GM19023 (cell line): ENCODE measurements around the gene MRPL38.

Experiments used
- ATAC-seq: cut with Tn5 transposase; IDR thresholded peaks from one replicate; pipeline ENCODE4 v1.9.1; 2021; ENCODE audit warnings: mild to moderate bottlenecking, moderate library complexity; ENCODE audit not compliant: unreplicated experiment

The MRPL38 gene

DNA sequence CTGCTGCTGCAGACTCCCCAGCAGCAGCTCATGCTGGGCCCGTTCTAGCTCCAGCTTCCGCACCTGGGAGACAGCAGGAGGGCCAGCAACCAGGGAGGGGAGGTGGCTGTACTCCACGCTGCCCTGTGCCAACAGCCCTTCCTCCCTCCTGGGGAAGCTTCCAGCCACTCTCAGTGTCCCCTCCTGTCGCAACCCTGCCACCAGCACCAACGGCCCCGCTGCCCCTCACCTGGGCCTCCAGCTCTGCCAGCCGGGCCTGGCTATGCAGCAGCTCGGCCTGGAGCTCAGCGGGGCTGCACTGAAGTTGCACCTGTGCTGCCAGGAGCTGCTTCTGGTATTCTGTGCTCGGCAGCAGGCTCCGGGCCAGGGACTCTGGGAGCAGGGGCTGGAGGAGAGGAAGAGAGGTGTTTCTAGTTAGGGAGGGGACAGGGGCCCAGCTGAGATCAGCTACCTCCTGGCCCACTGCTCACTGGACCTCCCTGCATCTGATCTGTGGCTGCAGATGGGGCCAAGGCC lies 15.4 kb upstream of the MRPL38 start:
- no peak for ATAC-seq

DNA sequence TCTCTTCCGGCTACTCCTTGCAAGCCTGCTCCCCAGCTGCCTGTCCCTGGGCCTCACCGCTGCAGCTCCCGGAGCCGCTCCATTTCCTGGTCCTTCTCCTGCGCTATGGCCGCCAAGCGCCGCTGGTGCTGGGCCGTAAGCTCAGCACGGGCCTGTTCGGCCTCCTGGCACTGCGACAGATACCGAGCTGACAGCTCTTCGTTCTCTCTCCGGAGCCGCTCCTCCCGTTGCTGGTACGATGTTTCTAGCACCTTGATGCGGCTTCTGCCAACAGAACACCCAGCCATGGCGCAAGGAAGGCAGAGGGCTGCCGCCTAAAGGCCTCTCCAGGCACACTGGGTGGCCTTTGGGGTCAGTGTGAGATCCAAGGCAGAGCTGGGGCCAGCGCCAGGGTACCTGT lies 14.9 kb upstream of the MRPL38 start:
- ATAC-seq, result no peak

DNA sequence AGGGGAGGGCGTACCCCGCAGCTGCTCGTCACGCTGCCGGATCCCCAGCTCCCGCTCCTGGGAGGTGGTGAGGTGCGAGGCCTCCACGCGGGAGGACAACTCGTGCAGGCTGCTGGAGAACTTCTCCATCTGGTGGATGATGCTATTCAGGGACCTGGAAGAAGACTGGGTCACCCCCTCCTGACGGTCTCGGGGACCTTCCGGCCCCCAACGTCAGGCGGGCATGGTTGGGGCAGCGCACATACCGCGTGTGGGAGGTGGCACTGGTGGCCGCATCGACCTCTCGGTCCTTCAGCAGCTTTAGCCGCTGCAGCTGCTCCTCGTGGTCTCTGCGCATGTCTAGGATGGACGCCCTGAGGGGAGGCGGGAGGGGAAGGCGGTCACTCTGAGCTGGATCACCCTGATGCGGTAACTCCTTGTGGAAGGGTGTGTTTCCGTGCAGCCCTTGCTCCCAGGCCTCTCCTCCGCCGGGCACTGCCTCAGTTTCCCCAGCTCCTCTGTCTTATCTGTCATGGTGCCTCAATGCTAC lies 13.3 kb upstream of the MRPL38 start:
- no peak for ATAC-seq

DNA sequence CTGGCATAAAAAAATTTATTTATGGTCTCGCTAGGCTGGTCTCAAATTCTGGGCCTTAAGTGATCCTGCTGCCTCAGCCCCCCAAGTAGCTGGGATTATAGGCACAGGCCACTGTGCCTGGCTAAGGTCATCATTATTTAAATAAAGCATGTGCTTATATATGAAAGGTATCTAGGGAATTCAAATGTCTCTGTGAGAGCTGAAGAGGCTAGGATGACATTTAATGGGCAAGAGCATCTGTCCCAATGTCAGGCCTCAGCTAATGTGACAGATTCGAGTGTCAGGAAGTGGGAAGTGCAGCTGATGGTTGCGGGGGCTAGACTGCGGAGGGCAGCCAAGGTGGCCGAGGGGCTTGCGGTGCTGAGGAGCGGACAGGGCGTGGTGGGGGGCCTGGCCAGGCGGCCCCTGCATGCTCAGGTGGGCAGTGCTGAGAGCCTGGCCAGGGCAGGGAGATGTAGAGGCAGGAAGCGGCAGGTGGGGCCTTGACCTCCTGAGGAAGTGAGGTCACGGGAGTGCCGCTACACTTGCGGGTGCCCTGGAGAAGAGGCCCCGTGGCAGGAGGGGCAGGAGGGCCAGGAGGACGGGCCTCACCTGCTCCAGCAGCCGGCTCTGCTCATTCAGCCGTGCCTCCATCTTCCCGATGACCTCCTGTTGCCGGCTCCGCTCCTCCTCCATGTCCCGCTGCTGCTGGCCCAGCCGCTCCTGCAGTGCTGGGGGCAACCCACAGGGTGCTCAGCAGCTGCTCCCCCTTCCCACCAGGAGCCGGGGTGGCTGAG lies 12.6 kb upstream of the MRPL38 start:
- no peak for ATAC-seq

DNA sequence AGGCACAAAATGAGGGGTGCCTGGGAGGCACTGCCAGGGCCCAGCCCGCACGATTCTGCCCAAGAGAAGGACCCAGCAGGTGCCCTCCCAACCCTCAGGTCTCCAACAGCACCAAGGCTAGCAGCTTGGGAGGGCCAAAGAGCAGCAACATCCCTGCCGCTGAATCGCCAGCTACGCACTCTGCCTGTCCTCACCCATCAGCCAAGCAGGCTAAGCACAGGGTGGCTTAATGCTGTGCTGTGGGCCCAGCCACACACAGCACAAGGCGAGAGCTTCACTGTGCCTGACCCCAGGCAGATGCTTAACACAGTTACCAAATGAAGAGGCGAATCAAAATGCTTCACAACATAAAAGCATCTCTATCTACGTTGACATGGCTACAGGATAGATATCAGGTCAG lies 10.6 kb upstream of the MRPL38 start:
- ATAC-seq, result no peak

DNA sequence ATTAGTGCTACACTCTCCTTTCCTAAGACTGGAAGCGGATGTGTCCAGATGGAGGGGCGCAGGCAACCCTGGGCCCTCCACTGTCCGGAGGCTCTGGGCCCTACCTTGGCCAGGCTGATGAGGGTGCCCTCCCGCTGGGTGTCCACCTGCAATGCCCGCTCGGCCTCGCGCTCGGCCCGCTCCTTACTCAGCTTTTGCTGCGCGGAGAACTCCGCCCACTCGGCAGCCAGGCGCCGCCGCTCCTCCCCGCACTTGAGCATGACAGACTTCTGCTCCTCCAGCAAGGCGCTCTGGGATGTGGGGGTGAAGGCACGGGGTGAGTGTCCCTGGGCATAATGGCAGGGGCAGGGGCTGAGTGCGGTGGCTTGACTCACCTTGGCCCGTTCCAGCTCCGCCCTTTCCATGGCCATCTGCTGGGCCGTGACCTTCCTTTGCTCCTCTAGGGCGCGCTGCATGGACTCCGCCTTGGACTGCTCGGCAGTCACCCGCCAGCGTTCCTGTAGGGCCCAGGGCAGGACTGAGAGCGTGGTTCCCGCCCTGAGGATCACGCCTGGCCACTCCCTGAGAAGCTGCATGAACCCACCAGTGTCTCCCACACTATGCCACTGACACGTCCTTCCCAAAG lies 10.1 kb upstream of the MRPL38 start:
- no peak for ATAC-seq

DNA sequence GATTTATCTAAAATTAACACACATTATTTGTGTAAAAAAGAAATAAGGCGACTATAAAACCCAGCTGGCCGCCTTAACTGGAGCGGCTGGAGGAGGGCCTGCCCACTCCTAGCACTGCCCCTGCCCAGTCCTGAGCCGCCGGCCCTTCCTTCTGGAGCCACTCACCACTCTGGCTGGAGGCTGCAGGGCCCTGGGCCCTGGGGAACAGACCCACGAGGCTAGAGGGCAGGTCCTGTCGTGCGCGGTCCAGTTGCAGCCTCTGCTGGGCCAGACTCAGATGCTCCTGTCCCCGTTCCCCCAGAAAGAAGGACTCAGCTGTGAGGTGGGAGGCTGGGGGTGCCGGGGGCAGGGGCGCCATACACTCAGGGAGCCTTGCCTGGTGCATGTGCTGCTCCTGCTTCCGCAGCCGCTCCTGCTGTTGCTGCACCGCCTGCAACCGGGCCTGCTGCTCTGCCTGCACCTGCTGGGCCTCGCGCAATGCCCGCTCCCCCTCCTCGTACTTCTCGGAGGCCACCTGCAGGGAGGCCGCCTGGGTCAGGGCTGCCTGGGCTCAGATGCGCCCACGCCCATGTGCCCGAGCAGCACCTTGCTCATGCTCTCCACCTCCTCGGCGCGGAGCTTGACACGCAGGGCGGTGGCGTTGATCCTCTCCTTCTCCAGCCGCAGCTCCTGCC lies 9.0 kb upstream of the MRPL38 start:
- ATAC-seq, result no peak

DNA sequence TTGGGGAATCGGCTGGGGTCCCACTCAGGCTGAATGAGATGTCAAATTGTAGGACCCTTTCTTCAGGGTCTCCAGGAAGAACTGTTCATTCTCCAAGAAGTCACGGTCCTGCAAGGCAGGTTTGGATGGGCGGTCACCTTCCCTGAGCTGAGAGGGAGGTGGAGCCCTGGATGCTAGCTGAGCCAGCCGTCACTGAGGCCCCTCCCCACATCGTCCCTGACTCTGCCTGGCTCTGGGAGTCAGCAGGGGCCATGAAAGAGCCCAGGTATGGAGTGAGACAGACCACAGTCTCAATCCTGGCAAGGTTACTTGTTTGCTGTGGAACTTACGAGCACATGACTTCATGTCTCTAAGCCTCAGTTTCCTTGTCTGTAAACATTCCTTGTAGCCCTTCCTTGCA lies 6.0 kb upstream of the MRPL38 start:
- no peak for ATAC-seq

DNA sequence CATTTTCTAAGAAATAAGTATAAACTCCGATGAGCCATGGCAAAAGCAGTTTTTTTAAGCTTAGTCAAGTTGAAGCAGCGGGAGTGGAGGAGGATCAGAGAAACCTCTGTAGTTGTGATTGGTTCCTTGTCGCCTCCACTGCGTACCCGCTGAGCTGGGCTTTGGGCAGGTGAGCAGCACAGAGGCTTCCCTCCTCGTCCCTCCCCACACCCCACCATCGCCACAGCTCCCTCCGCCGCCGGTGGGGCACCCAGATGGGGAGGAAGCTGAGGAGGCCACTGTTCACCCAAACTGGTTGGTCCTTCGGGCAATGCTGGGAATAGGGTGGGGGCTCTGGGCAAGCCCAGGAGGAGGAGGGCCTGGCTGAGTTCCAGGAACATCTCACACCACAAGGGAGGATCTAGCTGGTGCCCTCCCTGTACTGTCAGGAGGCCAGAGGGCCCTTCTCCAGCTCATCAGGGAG lies 5.2 kb upstream of the MRPL38 start:
- no peak for ATAC-seq

DNA sequence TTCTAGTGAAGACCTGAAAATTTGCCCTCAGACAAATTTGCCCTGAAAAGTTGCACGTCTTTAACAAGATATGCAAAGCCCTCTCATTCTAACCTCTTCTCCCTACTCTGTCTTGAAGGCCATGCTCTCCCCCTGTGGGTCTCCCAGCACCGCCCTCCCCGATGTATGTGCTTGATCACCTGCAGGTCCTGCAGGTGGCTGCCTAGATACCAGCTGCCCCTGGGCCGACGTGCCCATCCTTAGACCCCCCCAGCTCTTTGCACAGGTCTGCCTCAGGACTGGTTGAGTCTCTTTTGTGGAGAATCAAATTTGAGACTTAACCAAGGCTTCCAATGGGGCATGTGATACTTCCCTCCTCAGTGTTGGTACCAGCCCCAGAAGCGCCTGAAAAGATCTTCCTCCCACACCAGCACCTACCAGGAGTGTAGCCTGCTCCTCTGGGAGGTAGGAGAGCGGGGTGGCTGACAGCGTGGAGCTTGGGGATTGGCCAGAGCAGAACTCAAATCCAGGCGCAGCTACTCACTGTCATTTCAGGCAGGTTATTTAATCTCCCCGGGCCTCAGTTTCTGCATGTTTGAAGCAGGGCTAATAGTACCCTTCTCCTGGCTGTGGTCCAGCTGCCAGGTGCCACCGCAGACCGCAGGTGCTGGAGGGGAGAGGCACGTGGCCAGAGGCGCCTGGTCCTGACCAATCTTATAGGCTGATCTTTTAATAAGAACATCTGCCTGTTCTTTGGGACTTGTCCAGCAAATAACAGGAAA lies 4.5 kb upstream of the MRPL38 start:
- no peak for ATAC-seq

DNA sequence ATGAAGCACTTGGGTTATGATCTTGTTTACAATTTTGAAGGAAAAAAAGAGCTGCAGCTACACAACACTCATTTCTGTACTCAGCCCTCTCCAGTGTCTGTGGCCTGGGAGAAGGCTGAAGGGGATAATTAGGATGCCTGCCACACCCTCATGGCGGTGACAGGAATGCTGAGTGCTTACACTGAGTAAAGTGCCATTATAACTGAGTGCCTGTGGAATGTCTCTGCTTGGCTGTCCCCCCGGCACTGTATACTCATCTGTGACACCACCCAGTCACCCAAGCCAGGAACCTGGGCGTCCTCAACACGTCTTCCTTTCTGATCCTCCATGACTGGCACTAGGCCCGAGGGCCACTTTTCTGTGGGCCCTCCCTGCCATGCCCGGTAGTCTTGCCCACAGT lies 3.5 kb upstream of the MRPL38 start:
- ATAC-seq, result no peak

DNA sequence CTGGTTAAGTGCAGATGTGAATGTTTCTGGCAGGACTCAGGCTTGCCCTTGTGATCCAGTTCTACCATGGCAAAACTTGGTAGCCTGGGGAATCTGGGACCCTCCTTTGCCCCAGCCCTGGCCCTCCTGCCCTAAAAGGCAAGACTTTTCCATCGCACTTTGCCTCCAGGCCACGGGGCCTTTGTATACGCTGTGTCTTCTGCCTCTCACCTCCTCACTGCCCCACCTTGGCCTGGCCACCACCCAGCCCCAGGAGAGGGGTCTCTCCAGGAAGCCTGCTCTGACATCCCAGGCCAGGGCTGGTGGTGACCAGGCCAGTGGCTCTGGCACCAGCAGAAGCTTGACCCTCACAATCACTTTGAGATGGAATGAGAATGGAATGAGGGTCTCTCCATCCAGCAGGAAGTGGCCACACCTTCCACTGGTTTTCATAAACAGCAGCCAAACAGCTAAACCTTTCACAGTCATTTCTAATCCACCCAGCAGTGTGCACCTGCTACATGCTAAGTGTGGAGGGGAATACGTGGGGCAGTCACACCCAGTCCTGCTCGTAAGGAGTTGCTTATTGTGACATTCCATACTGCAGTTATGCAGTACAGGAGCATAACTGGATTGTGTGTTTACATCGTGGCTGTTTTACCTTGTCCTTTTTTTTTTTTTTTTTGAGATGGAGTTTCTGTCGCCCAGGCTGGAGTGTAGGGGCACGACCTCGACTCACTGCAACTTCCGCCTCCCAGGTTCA lies 1.6 kb upstream of the MRPL38 start:
- no peak for ATAC-seq

DNA sequence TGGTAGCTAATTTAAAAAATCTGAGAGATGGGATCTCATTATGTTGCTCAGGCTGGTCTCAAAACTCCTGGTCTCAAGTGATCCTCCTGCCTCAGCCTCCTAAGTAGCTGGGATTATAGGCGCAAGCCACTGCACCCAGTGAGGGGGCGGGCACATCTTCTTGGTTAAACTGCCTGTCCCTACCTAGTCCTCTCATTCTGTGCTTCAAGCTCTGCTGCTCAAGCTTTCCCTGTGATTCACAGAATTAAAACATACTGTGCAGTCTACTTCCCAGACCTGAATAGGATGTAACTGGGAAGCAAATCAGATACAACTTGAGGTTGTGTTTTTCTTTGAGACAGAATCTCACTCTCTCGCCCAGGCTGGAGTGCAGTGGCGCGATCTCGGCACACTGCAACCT lies 2.3 kb downstream of the MRPL38 start:
- ATAC-seq, result no peak

DNA sequence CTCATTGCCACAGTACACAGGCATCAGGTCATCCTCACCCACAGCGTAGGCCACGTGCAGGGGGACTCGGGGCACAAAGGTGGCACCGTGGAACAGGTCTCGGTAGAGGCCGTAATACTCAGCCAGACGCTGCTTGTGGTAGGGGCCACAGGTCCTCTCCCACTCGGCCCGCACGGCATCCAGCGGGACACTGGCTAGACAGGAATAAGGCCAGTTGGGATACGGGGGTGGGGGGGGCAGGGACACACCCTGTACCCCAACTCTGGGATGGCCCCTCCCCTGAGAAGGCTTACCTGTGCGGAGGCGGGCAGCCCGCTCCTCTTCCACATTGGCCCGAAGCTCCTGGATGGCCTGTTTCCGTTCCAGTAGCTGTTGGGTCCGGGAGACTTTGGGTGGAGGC lies 3.0 kb downstream of the MRPL38 start:
- no peak for ATAC-seq

DNA sequence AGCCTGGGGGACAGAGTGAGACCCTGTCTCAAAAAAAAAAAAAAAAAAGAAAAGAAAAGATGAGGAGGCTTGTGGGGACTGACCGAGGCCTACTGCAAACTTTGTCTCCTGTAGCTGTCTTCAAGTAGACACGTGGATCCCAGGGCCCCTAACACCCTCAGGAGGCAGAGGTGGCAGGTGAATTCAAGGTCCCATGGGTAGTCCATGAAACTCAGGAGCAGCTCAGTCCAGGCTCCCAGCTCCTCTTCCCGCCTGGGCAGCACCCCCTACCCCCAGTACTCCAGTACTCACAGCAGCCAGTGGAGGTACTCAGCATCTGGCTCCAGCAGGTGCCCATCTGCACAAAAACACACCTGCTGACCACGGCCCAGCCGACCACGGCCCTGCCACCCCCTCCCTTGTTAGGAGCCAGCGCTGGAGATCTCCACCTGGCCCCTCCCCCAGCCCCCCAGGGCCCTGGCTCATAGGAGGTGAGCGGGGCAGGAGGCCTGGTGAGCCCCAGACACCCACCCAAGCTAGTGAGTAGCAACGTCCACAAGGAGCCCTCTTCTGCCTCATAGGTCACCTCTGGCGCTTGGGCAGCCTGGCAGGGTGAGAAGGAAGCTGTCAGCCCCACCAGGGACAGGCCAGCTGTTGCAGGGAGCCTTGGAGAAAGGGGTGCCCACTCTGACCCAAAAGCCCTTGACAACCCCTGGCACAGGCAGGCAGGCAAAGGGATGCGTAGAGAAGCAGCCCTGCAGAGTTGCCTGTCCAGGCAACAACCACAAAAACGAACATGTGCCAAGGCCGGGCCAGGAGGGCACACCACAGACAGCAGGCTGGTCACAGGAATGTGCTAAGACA lies 3.8 kb downstream of the MRPL38 start:
- ATAC-seq, result no peak

DNA sequence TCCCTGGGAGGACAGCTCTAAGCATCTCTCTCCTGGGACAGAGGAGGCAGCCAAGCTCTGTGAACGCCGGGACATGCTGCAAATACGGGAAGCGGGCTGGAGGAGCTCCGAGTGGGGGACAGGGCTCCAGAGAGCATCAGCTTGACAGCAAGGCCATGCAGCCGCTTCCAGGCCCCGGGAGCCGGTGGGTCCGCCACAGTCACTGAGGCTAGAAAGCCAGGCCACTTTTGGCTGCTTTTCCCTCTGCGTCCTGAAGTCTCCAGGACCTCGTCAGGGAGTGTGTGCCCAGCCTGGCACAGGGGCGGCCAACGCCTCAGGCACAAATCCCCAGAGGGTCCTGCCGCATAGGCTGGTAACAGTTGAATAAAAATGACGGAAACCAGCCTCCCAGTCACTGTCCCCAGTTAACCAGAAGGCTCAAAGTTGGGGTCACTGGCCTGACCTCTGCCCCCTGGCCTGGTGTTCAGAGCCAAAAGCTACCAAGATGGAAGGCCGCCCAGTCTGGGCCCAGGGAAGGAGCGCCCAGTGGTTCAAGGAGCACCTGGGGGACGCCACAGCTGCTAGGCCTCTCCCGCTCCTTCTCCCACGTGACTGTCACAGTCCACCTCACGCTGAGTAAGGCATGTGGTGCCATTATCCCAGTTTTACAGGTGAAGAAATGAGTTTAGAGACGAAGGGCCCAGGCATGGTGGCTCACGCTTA lies 4.8 kb downstream of the MRPL38 start:
- ATAC-seq, result no peak

DNA sequence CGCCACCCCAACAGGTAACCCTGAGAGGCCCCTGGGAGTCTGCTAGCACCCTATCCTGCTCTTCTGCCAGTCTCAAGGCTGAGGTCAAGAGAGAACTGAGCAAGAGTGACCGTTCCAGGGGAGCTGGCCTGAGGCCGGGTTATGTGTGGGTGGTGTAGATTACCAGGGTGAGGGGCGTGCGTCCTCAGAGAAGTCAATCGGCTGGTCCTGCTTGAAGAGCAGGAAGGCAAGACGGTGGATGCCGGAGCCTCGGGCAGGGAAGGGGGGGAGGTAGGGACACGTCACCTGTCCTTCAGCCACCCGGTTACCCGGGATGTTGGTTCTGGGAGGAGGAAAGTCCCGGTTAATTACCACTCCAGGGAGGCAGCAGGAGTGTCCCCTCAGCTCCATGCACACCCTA lies 5.3 kb downstream of the MRPL38 start:
- no peak for ATAC-seq

DNA sequence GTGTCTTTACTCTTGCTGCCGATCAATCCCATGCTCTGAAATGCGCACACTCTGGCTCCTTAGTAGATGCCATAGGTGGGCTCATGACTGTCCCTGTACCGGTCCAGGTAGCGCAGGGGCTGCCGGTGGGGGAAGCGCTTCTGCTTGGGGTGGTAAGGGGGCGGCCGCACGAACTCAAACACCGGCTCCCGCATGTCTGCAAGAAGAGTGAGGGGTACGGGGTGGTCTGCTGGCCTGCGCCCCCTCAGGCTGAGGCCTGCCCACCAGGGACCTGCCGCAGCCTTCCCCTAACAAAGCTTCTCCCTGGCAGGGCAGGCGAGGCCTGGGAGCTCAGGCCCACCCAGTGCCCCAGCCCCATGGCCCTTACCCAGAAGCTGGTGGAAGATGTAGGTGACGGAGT lies 5.9 kb downstream of the MRPL38 start:
- no peak for ATAC-seq

DNA sequence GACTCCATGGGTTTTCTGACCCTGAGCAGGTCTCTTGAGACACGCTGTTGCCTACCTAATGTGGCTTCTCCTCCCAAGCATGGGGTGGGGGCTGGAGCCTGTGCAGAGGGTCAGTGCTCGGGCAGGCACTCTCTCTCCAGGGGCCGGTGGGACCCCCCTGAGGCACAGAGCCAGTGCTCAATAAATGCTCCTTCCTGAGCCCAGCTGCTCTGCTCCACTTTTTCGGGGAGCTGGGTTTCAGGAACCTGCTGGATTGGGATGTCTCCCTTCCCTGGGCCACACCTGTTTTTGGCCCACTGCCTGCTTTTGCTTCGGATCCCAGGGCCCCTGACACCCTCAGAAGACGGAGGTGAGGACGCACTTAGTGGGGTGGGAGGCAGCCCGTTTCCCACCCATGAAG lies 6.6 kb downstream of the MRPL38 start:
- ATAC-seq, result no peak
